GM10847 (cell line): ENCODE results near the gene F8.

Experiments used
- POLR2A ChIP-seq: IDR thresholded peaks from 2 replicates; pipeline ENCODE4 v1.6.1; 2011; ENCODE audit not compliant: insufficient read length; ENCODE audit errors: extremely low read depth

The F8 gene

GRCh38 chrX:155052738-155053498 lies 30.4 kb upstream of the F8 start:
- TF ChIP-seq POLR2A, result no peak

GRCh38 chrX:155048977-155049619 lies 26.6 kb upstream of the F8 start:
- no peak for TF ChIP-seq POLR2A

- no peak for TF ChIP-seq POLR2A
These were observed 24.4 kb upstream of the F8 start for GRCh38 chrX:155046811-155047528.

GRCh38 chrX:155046129-155046810 lies 23.7 kb upstream of the F8 start:
- TF ChIP-seq POLR2A, result no peak

GRCh38 chrX:155035688-155036087 lies 13.2 kb upstream of the F8 start:
- TF ChIP-seq POLR2A, result no peak

- no peak for TF ChIP-seq POLR2A
These were observed 9.1 kb upstream of the F8 start for GRCh38 chrX:155031657-155032056.

- no peak for TF ChIP-seq POLR2A
These were observed 6.4 kb upstream of the F8 start for GRCh38 chrX:155028877-155029291.

GRCh38 chrX:155028129-155028528 lies 5.6 kb upstream of the F8 start:
- TF ChIP-seq POLR2A, result no peak

GRCh38 chrX:155027509-155028066 lies 5.1 kb upstream of the F8 start:
- no peak for TF ChIP-seq POLR2A

- peak; percentile 17 for TF ChIP-seq POLR2A
These were observed 4.4 kb upstream of the F8 start, which contains the start of gene FUNDC2 for GRCh38 chrX:155026727-155027508. TSS of gene FUNDC2 (plus strand) at chrX:155026844. CDS start at chrX:155026939, 95 bp downstream.

GRCh38 chrX:155026420-155026726 lies 3.9 kb upstream of the F8 start:
- no peak for TF ChIP-seq POLR2A

GRCh38 chrX:155023907-155024833 lies 1.6 kb upstream of the F8 start:
- TF ChIP-seq POLR2A, result no peak

- TF ChIP-seq POLR2A, result no peak
These were observed 1.9 kb downstream of the F8 start for GRCh38 chrX:155020591-155020990.

- TF ChIP-seq POLR2A, result no peak
These were observed 12.5 kb downstream of the F8 start for GRCh38 chrX:155009994-155010472.

GRCh38 chrX:155005190-155005589 lies 17.3 kb downstream of the F8 start:
- no peak for TF ChIP-seq POLR2A
